ENCODE results near the gene KLHL11.

Gene KLHL11

GRCh38 chr17:41810659-41811548 lies 54.3 kb downstream of the KLHL11 start:
- no peak for DNase-seq (ENCODE audit: low read depth in 2 of 2)

GRCh38 chr17:41806685-41807445 lies 58.4 kb downstream of the KLHL11 start:
- DNase-seq (ENCODE audit: low read depth in 2 of 2), result no peak

All from stimulated activated CD8-positive, alpha-beta memory T cell treated with anti-CD3 and anti-CD28 coated beads, Interleukin-15, amount 100 ng/mL, for 4 hours (primary cell).